ENCODE results near the gene IFIT1.
A peak's percentile ranks its signal among the peaks of the same experiment; 100 is the strongest.
"Not testable (repeated sequence)": the region's sequence is repeated elsewhere in the genome, so short reads cannot be mapped to it uniquely, and the experiment has no call there.

Gene IFIT1, protein sequence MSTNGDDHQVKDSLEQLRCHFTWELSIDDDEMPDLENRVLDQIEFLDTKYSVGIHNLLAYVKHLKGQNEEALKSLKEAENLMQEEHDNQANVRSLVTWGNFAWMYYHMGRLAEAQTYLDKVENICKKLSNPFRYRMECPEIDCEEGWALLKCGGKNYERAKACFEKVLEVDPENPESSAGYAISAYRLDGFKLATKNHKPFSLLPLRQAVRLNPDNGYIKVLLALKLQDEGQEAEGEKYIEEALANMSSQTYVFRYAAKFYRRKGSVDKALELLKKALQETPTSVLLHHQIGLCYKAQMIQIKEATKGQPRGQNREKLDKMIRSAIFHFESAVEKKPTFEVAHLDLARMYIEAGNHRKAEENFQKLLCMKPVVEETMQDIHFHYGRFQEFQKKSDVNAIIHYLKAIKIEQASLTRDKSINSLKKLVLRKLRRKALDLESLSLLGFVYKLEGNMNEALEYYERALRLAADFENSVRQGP

DNA sequence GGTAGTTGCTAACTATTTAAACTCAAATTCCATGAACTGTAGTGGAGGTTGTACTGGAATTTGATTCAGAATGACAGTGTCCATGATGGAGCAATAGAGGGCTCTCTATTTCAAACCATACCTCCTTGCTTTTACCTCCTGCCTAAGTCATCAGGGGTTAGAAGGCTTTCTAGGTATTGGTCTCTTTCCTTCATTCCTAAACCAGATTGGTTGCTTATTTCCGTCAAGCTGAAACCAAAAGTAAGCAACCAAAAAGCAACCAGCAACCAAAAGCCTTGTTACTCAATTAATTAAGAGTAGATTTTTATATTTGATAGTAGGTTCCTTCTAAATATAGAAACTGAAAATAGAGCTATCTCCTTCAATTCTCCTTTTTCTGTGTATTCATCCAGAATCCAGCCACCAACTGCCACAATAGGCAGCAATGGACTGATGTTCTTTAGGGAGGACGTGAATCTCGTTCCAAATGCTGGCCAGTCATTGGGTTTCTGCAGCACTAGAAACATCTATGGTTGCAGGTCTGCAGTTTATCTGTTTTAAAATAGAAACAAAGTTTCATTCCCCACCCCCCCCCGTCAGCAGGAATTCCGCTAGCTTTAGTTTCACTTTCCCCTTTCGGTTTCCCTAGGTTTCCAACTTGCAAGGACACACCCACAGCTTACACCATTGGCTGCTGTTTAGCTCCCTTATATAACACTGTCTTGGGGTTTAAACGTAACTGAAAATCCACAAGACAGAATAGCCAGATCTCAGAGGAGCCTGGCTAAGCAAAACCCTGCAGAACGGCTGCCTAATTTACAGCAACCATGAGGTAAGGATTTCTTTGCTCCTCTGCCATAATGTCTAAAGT is at the start of gene IFIT1:
Gene IFIT1, plus strand, starts transcription at position 717 of the 850 bp plus-strand sequence. Its CDS starts 90 bp downstream, at position 807.
- FAIRE-seq = peak; percentile 3

DNA sequence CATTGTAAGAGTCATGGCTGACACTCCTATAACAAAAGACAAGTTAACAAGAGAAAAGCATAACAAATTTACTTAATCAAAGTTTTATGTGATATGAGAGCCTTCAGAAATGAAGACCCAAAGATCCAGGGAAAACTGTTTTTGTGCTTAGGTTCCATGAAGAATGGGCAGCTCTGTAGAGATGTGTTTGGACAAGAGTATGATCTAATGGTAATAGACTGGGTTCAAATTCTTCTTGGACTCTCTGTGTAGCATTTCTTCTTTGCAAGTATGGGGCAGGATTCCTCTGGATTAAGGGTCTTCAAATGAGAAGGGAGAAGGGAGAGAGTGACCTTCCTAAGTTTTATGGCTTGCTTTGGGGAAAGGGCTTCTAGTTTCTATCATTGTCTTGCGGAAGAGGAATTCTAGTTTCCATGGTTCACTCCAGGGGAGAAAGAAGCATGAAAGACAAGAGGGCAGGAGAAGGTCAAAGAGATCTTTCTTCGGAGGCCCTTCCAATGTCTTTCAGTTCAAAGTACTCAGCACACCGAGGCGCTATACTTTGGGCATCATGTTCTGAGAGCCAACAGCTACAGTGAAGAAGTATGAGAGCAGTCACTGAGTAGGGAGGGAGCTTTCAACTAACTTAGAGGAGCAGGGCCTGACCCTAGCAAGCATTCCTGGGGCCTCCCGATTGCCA is 49.2 kb upstream of the IFIT1 start:
- no peak for FAIRE-seq

DNA sequence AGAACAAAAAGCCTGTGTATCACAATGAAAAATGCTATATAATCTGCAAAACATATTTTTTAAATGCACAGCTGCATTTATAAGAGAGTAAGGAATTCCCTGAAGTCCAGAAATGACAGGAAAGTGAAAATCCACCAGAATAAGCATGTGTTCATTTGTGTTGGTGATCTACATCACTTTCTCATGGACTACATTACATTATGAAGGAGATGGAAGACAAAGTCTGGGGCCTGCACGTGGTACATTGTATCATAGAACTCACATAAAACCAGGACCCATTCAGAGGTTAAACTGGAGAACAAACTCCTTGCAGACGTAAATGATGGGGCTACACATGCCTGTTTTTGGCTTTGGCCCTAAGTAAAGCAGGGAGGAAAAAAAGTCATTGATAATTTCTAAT is 48.3 kb upstream of the IFIT1 start:
- no peak for FAIRE-seq

DNA sequence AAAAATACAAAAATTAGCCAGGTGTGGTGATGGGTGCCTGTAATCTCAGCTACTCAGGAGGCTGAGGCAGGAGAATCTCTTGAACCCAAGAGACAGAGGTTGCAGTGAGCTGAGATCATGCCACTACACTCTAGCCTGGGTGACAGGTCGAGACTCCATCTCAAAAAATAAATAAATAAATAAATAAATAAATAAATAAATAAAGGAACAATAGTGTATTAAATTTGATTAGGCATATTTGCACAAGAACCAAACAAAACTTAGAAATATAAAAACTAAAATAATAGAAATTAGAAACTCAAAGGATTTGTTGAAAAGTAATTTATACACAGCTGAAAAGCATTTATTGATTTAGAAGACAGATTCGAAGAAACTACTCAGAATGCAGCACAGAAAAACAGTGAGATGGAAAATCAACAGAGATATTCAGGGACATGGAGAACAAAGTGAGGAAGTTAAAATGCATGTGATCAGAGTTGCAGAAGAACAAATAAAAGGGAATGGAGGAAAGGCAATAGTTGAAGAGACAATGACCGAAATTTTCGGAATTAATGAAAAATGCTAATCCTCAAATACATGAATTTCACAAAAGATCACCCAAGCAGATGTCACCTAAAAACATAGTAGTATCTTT is 46.9 kb upstream of the IFIT1 start:
- FAIRE-seq = no peak

DNA sequence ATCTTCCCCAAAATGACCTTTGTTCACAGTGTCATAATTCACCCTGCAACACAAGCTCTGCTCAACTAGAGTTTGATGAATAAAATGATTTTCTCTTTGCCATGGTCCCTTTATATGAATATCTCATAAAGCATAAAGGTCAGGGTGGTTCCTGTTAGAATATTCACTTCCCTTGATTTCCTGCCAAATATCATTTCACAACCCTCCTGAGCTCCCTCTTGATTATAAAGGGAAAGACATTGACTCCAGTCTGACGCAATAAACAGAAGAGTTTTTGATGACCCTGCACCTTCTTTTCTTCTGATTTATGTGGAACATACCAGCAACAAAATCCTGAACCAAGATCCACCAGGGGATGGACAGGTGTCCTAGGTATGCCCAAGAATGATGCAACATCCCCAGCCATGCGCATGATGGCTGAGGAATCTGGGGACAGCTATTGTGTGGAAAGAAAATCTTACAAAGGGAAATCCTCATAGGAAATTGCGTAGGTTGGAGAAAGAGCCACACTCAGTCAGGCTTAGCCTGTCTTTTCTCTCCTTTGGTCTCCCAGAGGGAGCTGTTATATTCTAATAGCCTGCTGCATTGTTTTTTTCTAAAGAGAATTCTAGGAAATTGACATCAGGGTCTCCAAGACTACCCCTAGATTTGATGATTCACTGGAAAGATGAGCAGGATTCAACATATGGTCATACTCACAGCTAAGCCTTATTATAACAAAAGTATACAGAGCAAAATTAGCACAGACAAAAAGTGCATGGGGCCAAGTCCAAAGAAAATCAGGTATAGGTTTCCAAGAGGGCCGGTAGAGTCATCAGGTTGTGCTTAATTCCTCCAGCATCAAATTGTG is 45.8 kb upstream of the IFIT1 start:
- no peak for FAIRE-seq

DNA sequence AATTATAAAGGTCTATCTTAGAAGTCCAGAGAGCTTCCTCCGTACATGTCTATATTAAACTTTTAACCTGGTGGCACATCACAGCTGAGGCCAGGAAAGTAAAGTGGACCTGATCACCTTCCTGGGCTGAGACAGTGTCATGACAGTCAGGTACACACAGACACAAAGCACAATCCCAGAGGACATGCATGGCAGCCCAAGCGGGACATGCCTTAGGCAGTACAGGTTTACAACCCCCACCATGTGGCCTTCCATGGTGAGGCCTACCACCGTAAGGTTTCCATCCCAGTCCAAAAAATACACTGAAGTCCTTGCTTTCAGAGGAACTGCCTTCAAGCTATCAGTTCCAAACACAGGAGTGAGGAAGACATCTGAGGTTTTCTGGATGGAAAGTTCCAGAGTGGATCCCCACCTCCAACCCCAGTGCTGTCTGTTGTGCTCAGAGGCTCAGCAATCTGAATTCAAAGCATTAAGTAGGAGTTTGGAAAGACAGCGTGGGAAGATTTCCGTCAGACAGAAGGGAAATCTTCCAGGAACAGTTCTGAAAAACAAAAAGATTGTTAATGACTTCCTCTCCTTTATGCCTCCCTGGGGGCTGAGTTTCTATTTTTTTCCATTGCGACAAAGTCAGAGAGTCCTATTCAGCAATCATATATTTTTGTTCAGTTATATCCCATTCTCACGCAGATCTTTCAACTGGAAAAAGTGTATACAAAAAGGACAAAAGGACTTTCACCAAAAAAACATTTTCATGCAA is 44.5 kb upstream of the IFIT1 start:
- no peak for FAIRE-seq

DNA sequence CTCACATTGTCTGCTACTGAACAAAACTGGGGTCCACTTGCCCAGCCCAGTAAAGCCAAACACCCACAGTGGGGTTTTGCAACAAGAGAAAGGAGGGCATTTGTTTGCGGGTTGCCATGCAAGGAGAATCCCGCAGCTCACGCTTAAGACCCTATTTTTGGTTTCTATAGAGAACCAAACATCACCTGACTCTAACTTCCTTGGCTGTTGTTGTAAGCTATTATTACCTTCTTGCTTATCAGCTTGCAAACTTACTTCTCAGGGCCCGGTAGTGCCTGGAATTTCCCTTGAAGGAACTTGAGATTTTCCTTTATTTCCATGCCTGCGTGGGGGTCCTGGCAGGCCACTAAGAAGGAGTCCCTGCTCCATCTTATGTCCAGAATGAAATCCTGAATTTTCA is 43.9 kb upstream of the IFIT1 start:
- no peak for FAIRE-seq

DNA sequence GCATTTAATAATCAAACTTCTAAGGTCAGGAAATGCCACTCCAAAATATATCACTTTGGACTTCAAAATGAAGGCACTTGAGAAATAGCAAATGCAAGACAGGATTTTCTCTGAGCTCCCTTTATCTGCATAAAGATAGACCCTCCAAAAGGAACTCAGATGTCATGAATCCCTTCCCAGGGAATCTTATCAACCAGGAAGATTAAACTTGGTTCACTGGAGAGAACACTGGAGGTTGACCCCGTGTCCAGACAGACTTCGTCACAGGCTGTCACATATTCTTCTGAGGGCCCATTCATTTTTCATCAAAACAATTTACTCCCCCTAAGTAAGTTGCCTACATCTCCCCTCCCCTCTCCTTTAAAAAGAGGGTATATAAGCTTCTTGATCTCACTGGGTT is 43.4 kb upstream of the IFIT1 start:
- no peak for FAIRE-seq

DNA sequence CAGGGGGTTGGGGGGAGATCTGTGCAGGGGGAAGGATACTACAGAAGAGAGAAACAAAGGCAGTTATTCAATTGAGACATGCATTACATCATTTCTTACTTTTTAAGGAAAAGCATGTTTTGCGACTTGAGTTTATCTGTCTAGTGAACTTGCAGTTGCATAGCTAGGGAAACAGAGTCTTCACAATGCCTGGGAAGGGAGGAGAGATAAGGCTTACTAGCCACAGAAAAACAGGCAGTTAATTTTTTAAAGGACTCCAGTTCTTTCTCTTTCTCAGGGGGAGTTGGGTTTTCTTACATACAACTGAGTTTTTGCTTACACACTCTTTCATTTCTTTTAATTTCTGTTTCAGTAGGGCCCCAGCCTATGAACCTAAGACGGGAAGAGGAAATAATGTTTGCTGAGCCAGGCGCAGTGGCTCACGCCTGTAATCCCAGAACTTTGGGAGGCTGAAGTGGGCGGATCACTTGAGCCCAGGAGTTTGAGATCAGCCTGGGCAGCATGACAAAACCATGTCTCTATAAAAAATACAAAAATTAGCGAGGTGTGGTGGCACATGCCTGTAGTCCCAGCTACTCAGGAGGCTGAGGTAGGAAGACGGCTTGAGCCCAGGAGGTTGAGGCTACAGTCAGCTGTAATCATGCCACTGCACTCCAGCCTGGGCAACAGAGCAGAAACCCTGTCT is 41.6 kb upstream of the IFIT1 start:
- not testable (repeated sequence) for FAIRE-seq

DNA sequence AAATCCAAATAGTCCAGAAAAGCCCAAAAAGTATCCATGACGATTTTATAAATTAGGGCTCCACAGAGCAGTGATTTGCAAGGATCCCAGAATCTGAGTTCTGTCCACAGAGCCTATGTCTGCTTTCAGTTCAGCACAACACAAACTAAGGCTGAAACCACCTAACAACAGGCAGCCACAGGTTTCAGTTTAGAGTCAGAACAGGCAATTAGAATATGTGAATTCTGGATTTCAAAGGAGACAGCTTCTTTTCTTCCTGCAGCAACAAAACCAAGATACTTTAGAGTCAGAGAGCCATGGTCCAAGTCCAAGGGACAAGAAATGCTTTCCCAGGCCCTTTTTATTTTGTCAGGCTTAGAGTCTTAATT is 41.0 kb upstream of the IFIT1 start:
- no peak for FAIRE-seq

DNA sequence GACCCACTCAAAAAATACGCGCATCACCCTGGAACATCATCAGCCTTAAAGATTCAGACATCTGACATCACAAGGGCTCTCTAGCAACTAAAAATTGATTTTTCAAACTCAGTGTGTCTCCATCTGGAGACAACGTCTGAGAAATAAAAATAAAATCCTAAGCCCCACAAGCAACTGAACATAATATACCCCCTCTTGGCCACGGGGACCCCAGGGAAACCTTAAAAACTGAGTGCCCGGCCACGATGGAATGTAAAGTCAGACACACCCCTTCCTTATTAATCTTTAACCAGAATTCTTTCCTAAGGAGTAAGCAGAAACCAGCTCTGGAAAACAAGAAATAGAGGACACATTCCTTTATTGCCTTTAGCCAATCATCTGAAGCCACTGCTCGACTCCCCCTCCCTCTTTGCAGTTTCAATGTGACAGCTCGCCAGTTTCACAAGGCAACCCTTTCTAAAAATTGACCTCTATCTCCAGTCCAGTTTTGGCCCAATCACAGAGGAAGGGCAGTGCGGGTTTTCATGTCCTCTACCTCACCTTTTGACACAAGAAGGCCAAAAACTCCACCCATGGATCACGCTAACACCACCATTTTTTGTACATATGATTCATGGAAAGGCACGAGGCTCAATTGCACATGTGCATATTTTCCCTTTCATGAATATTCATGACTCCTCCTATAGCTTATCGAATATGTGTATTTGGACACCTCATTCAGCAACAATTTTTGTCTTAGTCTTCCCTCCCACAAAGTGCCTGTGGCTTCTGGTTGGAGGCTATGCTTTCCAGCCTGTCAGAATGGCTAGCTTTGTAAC is 40.4 kb upstream of the IFIT1 start:
- FAIRE-seq = no peak

DNA sequence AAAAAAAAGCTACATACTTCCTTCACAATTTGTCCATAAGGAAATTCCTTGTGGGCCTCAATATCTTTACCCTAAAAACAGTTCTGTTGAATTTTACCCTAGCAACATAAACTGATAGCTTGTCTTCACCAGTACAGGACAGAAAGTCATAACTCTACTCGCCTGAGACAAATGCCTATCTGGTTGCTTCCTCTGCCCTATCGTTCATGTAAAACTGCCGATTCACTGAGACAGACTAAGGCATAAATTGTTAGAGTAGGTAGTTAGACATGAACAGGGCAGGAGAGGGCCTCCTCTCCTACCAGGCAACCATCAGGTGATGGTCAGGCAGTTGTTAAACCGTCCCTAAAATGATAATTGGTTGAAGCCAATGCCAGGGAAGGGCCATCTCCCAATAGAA is 39.6 kb upstream of the IFIT1 start:
- no peak for FAIRE-seq

DNA sequence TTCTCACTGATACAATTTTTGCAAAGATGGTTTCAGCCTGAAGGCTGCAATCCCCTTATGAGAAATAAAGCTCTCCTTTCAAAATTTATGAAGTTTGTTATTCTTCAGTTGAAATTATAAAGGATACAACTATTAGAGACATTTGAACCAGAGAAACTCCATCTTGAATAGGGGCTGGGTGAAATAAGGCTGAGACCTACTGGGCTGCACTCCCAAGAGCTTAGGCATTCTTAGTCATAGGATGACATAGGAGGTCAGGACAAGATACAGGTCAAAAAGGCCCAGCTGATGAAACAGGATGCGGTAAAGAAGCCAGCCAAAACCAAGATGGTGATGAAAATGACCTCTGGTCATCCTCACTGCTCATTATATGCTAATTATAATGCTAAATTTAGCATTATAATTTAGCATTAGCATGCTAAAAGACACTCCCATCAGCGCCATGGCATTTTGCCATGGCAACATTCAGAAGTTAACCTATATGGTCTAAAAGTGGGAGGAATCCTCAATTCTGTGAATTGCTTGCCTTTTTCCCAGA is 37.0 kb upstream of the IFIT1 start:
- no peak for FAIRE-seq

DNA sequence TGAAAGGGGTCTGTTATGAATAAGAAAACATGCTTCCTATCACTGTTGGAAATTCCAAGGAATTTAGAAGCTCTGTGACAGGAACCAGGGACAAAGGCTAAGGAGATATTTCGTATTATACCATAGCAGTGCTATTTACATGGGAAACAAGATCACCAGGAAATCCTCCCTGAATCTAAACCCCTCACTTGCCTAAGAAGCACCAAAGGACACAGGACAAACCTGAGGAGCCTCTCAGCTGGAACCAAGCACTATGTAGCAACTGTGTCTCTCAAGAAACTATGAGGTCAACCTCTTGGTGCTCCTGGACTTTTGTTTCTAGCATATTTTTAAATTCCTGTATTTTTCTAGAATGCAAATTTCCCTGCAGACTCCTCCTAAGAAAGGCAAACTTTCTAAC is 35.3 kb upstream of the IFIT1 start:
- FAIRE-seq = no peak

DNA sequence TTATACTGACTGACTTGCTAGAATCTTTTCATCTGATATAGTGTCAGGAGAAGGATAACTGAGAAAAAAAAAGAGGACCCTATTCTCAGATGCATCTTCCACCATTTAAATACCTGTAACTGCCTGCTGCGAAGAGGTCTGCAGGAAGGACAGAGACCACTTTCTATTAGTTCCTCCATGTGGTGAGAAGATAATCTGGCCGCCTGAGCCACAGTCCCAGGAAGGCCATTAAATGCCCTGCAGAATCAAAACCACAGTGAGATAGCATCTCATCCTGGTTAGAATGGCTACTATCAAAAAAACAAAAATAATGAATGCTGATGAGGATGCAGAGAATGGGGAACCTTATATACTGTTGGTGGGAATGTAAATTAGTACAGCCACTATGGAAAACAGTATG is 34.4 kb upstream of the IFIT1 start:
- FAIRE-seq = no peak

DNA sequence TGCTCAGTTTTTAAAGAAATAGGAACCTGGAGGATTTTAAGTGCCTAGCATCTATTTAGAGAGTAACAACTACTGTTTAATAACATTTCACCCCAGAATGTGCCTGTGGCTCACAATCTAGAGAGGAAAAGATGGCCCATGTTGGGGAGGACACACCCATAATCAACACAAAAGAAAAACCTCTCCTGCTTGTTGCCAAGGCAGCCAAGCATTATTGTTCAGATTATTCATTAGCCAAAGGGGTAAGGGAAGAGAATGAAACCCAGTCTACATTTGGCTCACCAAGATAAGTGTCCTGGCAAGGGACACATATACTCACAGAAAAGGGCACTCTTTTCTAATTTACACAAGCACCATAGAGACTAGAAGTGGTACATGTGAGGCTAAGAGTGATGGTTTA is 32.3 kb upstream of the IFIT1 start:
- no peak for FAIRE-seq

DNA sequence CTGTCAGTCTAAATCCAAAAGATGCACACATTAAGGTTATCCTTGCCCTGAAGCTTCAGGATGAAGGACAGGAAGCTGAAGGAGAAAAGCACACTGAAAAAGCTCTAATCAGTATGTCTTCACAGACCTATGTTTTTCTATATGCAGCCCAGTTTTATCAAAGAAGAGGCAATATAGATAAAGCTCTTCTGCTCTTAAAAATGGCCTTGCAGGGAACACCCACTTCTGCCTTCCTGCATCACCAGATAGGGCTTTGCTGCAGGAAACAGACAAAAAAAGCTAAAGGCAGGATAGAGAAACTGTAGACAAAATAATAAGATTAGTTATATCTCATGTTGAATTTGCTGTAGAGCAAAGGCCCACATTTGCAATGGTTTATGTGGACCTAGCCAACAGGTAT is 29.5 kb upstream of the IFIT1 start:
- no peak for FAIRE-seq

DNA sequence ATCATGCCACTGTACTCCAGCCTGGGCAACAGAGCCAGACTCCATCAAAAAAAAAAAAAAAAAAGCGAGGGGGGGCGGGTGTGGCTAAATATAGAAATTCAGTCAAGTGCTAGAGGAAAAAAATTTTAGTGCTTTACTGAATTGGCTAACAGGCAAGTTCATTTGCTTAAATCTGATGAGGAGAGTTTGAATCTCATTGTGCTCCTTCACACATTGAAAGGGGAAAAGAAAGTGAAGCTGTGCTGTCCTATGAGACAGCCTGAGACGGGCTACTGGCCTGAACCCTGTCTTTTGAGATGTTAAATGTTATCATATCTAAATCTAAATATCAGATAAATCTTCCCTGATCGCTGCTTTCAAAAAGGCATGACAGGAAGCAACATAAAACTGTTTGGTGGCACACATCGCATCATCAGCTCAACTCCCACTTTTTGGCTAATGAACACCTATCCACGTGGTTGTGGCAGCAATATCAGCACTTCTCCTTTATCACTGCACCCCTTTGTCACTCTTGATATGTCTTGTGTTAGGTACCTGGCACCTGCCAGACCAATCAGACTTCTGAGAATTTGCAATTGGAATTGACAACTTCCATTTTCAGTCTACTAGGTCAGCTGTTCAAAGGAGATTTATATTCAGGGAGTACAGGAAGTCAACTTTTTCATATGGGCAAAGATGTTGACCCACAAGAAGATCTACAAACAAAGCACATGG is 28.5 kb upstream of the IFIT1 start:
- no peak for FAIRE-seq

DNA sequence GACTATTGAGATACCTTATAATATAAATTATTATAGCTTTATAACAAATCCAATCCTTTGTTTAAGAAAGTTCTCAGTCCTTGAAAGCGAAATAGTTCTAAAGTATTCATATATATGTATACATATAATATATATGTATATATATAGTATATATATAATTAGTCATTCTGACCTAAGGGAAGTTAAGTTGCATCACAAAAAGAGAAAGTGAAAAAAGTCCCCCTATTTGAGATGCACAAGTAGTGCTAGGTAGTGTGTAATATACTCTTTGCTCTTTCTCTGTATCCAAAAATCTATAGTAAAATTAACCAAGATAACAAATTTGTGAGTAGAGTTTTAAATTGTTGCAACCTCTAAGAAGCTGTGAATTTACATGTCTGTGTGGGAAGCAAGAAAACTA is 27.9 kb upstream of the IFIT1 start:
- no peak for FAIRE-seq
